Measurements from ENCODE around the gene NRL.
A peak's percentile ranks its signal among the peaks of the same experiment; 100 is the strongest.

Gene NRL

GRCh38 chr14:24144451-24144850 is 29.7 kb upstream of the NRL start:
- DNase-seq, result no peak

- DNase-seq, result no peak
Observed at GRCh38 chr14:24143511-24143910, 28.8 kb upstream of the NRL start.

GRCh38 chr14:24141097-24141880 is 26.5 kb upstream of the NRL start, which contains the start of gene EMC9:
TSS of gene EMC9 (minus strand) at chr14:24141591. CDS start at chr14:24141304, 287 bp downstream.
- peak; percentile 90 to 99 (median 98) for DNase-seq

- DNase-seq, result no peak
Observed at GRCh38 chr14:24139272-24139934, 24.7 kb upstream of the NRL start.

GRCh38 chr14:24138396-24139271 is 23.9 kb upstream of the NRL start:
- no peak for DNase-seq

GRCh38 chr14:24137529-24138395 is 23.0 kb upstream of the NRL start:
- DNase-seq, result no peak

GRCh38 chr14:24136684-24137528 is 22.2 kb upstream of the NRL start:
- DNase-seq, result no peak

- DNase-seq, result peak; percentile 29 to 94 (median 88)
Observed at GRCh38 chr14:24135834-24136683, 21.3 kb upstream of the NRL start, which contains the start of gene PSME1. TSS of gene PSME1 (plus strand) at chr14:24136194. CDS start at chr14:24136263, 69 bp downstream.

- DNase-seq, result no peak
Observed at GRCh38 chr14:24135584-24135833, 20.8 kb upstream of the NRL start.

- no peak for DNase-seq
Observed at GRCh38 chr14:24133735-24134134, 19.0 kb upstream of the NRL start.

- no peak for DNase-seq
Observed at GRCh38 chr14:24132976-24133375, 18.2 kb upstream of the NRL start.

- no peak for DNase-seq
Observed at GRCh38 chr14:24132061-24132685, 17.4 kb upstream of the NRL start.

- DNase-seq, result no peak
Observed at GRCh38 chr14:24131549-24131966, 16.8 kb upstream of the NRL start.

- DNase-seq, result no peak
Observed at GRCh38 chr14:24130717-24131548, 16.2 kb upstream of the NRL start.

GRCh38 chr14:24130380-24130716 is 15.6 kb upstream of the NRL start, which contains the start of gene FITM1:
TSS of gene FITM1 (plus strand) at chr14:24130659. CDS start at chr14:24131564, 905 bp downstream.
- no peak for DNase-seq

- no peak for DNase-seq
Observed at GRCh38 chr14:24129410-24129998, 14.8 kb upstream of the NRL start.

GRCh38 chr14:24127673-24128072 is 12.9 kb upstream of the NRL start:
- no peak for DNase-seq

GRCh38 chr14:24126939-24127338 is 12.2 kb upstream of the NRL start:
- no peak for DNase-seq

Data from C1 segment of cervical spinal cord (tissue), 14 donors.